Thymus (tissue), 11 donors: ENCODE results near the gene FNDC4. TPM values are rescaled to one million over a fixed set of nuclear protein-coding genes. Genes with fewer than 3 reads are reported as not detected.
A peak's percentile ranks its signal among the peaks of the same experiment; 100 is the strongest.

Source experiments
- DNase-seq, 9 donors: peaks; one replicate each; pipeline ENCODE4 v3.0.0-alpha.2; 2013; ENCODE audit warnings: low spot score in 9 of 9, low read depth in 6 of 9, missing footprints in 1 of 9
- H3K27ac ChIP-seq, 2 donors: one replicate each; pipeline ENCODE4 v1.5.1; 2013; ENCODE audit warnings: control low read depth in 1 of 2, low read depth in 1 of 2, low read length in 1 of 2, mild to moderate bottlenecking in 1 of 2, moderate library complexity in 1 of 2
- H3K27me3 ChIP-seq, 2 donors: one replicate each; pipeline ENCODE4 v1.5.1; 2013; ENCODE audit warnings: low read length in 1 of 2; ENCODE audit not compliant: control insufficient read depth in 2 of 2, insufficient read depth in 1 of 2
- H3K36me3 ChIP-seq, 2 donors: one replicate each; pipeline ENCODE4 v1.5.1; 2013; ENCODE audit warnings: low read length in 1 of 2, mild to moderate bottlenecking in 1 of 2, moderate library complexity in 1 of 2; ENCODE audit not compliant: control insufficient read depth in 2 of 2, insufficient read depth in 2 of 2
- H3K4me1 ChIP-seq, 2 donors: one replicate each; pipeline ENCODE4 v1.5.1; 2013; ENCODE audit warnings: low read length in 2 of 2; ENCODE audit not compliant: control insufficient read depth in 2 of 2, insufficient read depth in 2 of 2
- H3K4me3 ChIP-seq, 2 donors: one replicate each; pipeline ENCODE4 v1.5.1; 2013; ENCODE audit warnings: low read length in 2 of 2, control low read depth in 1 of 2, mild to moderate bottlenecking in 1 of 2
- H3K9me3 ChIP-seq, 2 donors: one replicate each; pipeline ENCODE4 v1.5.1; 2013; ENCODE audit warnings: low read length in 1 of 2, mild to moderate bottlenecking in 1 of 2; ENCODE audit not compliant: control insufficient read depth in 2 of 2, insufficient read depth in 1 of 2
- WGBS: extraction: QIAGEN DNeasy Blood & Tissue Kit; methylation state at CpG from one replicate; pipeline ENCODE4 v1.1.7; 2013; 5-methylcytosine and 5-hydroxymethylcytosine counted together
- polyA plus RNA-seq: library from polyadenylated mRNA; stranded (reverse); fragments of 200-250 nt; gene quantifications from one replicate; pipeline ENCODE4 v1.2.3, GENCODE V29; 2013
- total RNA-seq: library from RNA; stranded (reverse); fragments of 120-200 nt; gene quantifications from one replicate; pipeline ENCODE4 v1.2.4, GENCODE V29; 2013
- donor health status: healthy.

The FNDC4 gene
- total and polyA plus RNA-seq, 2 donors = 0.85 to 4.3 TPM

DNA sequence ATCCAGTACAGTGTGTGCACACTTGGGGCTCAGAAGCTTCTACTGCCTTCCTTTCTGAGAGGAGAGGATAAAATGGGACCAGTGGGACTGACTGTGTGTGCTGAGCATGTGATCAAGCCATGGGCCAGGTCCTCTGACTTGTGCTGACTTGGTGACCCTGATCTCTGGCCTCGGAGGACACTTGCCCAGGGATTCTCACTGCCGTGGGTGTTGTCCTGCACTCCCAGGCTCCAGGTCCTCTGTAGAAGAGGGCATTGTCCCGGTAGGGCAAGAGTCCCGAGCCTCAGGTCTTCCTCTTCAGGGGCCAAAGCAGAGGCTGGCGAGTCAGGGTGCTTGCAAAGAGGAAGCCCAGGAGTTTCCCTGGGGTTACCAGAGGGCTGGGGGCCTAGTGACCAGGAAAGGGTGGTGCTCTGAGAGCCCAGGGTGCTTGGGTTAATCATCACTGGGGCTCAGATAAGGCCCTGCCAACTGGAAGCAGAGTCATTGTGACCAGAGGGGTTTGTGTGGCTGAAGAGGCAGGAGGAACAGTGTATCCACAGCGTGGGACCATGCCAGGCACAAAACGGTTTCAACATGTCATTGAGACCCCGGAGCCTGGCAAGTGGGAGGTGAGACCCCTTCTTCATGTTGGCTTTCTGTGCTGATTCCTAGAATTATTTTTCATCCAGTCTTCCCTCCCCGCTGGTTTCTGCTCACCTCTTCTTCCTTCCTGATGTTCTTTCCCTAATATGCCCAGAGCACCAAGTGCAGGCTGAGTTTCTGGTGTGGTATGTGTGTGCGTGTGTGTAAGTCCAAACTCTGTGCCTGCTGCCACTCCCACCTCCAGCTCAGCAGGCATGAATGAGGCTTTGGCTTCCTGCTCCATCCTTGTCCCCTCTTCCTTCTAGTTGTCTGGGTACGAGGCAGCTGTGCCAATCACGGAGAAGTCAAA lies 1.6 kb upstream of the FNDC4 start, which contains the start of gene GCKR:
GCKR (plus strand) TSS at position 483 of the 931 bp plus-strand sequence; CDS start at position 549, 66 bp downstream.
- DNase-seq = no peak
- Histone ChIP-seq H3K4me3 (no peak within 1 kb of the TSS), H3K27me3 (peaks cover 34 to 81% of the 10 kb centered on the region in 2 donors), H3K4me1 (peaks cover 0 to 7% of the 10 kb centered on the region in 2 donors), H3K27ac (no peak within 1 kb of the TSS), H3K36me3 (no peaks in the 10 kb centered on the region), H3K9me3 (no peaks in the 10 kb centered on the region)
- 82% methylated on average over 12 of the region's 12 CpGs for WGBS

- no peak for DNase-seq
- 76% methylated on average over 4 of the region's 4 CpGs for WGBS
- Histone ChIP-seq H3K36me3 (no peaks in the 10 kb centered on the region), H3K9me3 (no peaks in the 10 kb centered on the region), H3K4me1 (peaks cover 0 to 7% of the 10 kb centered on the region in 2 donors), H3K27me3 (peaks cover 34 to 78% of the 10 kb centered on the region in 2 donors), H3K4me3 (no peak overlapping the region), H3K27ac (no peak overlapping the region)
Measured at GRCh38 chr2:27495840-27496356, 898 bp upstream of the FNDC4 start.

GRCh38 chr2:27494284-27494943 lies 586 bp downstream of the FNDC4 start:
- H3K36me3 ChIP-seq = no peaks in the 10 kb centered on the region
- WGBS = 35% methylated on average over 35 of the region's 35 CpGs
- H3K4me3 ChIP-seq = peak overlapping the region in 1 of 2 donors; percentile 45
- peaks cover 6 to 11% of the 10 kb centered on the region in 2 donors for H3K4me1 ChIP-seq
- peaks cover 34 to 74% of the 10 kb centered on the region in 2 donors for H3K27me3 ChIP-seq
- no peaks in the 10 kb centered on the region for H3K9me3 ChIP-seq
- no peak overlapping the region for H3K27ac ChIP-seq
- no peak for DNase-seq

DNA sequence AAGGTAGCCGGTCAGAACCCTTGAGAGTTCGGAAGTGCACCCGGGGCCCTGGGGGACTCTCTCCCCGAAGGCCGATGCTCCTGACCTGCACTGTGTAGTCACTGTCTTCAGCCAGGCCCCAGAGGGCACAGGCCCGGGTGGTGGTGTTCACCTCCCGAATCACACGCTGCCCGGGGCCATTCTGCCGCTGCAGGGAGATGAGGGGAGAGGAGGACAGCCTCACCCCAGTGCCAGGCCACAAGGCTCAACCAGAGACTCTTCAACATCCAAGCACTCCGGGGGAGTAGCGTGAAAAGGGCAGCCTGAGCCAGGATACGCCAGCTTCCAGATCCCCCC lies 1.1 kb downstream of the FNDC4 start:
- Histone ChIP-seq H3K9me3 (no peaks in the 10 kb centered on the region), H3K4me3 (no peak overlapping the region), H3K27me3 (peaks cover 33 to 70% of the 10 kb centered on the region in 2 donors), H3K4me1 (peaks cover 11 to 16% of the 10 kb centered on the region in 2 donors), H3K27ac (no peak overlapping the region), H3K36me3 (no peaks in the 10 kb centered on the region)
- 98% methylated on average over 13 of the region's 13 CpGs for WGBS
- no peak for DNase-seq

GRCh38 chr2:27492557-27492956 lies 2.4 kb downstream of the FNDC4 start:
- H3K27me3 ChIP-seq = peaks cover 32 to 56% of the 10 kb centered on the region in 2 donors
- no peaks in the 10 kb centered on the region for H3K36me3 ChIP-seq
- peaks cover 13 to 18% of the 10 kb centered on the region in 2 donors for H3K4me1 ChIP-seq
- DNase-seq = no peak
- WGBS = 96% methylated on average over 4 of the region's 4 CpGs
- no peak overlapping the region for H3K4me3 ChIP-seq
- H3K27ac ChIP-seq = no peak overlapping the region
- no peaks in the 10 kb centered on the region for H3K9me3 ChIP-seq

- Histone ChIP-seq H3K9me3 (no peaks in the 10 kb centered on the region), H3K36me3 (no peaks in the 10 kb centered on the region), H3K4me3 (peak within 1 kb of the TSS; percentile 51 to 54), H3K27ac (peak within 1 kb of the TSS; percentile 64 to 65), H3K27me3 (peaks cover 16 to 28% of the 10 kb centered on the region in 2 donors), H3K4me1 (peaks cover 12 to 13% of the 10 kb centered on the region in 2 donors)
- 10% methylated on average over 43 of the region's 43 CpGs for WGBS
- peak; percentile 95 to 100 (median 99) for DNase-seq
Measured at GRCh38 chr2:27489498-27490397, 5.3 kb downstream of the FNDC4 start, which contains the start of gene IFT172. Gene IFT172, minus strand, starts transcription at chr2:27489743. Its CDS starts 90 bp downstream, at chr2:27489653.

GRCh38 chr2:27489118-27489497 lies 5.9 kb downstream of the FNDC4 start:
- peak in 3 of 9 donors; percentile 4 to 9 (median 7) for DNase-seq
- peaks cover 9 to 22% of the 10 kb centered on the region in 2 donors for H3K27me3 ChIP-seq
- WGBS = 7% methylated on average over 11 of the region's 11 CpGs

DNA sequence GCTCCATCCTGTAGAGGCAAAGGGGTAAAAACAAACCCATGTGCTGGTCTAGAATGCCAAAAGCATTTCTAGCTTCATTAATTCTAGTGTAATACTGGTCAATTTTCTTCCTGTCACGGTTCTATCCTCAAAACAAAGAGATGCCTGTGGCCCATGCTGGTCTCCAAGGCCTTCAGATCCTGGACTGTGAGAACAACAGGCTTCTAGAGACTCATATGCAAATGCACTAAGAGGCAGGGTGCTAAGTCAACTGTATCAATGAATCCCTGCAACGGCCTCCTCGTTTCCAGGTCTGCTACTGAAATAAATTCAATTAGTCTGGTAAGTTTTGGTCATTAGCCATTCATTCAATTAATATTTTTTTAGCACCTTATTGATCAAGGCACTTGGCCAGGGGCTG lies 9.5 kb downstream of the FNDC4 start:
- Histone ChIP-seq H3K27me3 (no peaks in the 10 kb centered on the region), H3K9me3 (no peaks in the 10 kb centered on the region), H3K4me3 (no peak overlapping the region), H3K27ac (no peak overlapping the region), H3K36me3 (peaks cover 0 to 5% of the 10 kb centered on the region in 2 donors), H3K4me1 (peaks cover 11 to 13% of the 10 kb centered on the region in 2 donors)
- no peak for DNase-seq
- 92% methylated on average over 3 of the region's 3 CpGs for WGBS

More at GRCh38 chr2:27489118-27489497, 5.9 kb downstream of the FNDC4 start:
- Histone ChIP-seq H3K4me3 (peak overlapping the region; percentile 51 to 54), H3K4me1 (peaks cover 11 to 13% of the 10 kb centered on the region in 2 donors), H3K9me3 (no peaks in the 10 kb centered on the region), H3K27ac (no peak overlapping the region), H3K36me3 (peaks cover 0 to under 1% of the 10 kb centered on the region in 2 donors)
